Measurements from ENCODE around the gene CEP192. TPM values are rescaled to one million over a fixed set of nuclear protein-coding genes. Genes with fewer than 3 reads are reported as not detected.

The CEP192 gene
- total RNA-seq, 1 donor = 29.7 TPM

DNA sequence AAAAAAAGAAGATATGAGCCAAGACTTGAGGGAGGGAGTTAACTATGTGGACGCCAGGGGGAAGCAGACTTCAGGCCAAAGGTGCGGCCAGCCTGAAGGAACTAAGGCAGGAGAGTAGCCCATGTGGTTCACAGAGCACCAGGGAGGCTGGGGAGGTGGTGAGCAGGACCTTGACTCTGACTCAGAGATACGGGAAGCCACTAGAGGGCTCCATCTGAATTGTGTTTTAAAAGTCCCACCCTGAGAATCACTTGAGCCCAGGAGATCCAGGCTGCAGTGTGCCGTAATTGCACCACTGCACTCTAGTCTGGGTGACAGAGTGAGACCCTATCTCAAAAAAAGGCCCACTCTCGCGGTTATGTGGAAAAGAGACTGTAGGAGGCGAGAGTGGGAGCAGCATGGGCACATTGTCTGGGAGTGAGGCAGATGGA is 12.3 kb downstream of the CEP192 start:
- H3K9me3 ChIP-seq (ENCODE audit: low read depth, low read length) = no peaks in the 10 kb centered on the region
- peak; percentile 87 for DNase-seq (ENCODE audit: insufficient read length, low spot score, missing footprints)
- no peak overlapping the region for H3K4me3 ChIP-seq (ENCODE audit: insufficient read depth, low read length)
- no peak overlapping the region for H3K27ac ChIP-seq (ENCODE audit: low read depth, low read length)
- peaks cover 3% of the 10 kb centered on the region for H4K20me1 ChIP-seq (ENCODE audit: insufficient read depth, low read length)
- peaks cover 67% of the 10 kb centered on the region for H3K79me2 ChIP-seq (ENCODE audit: insufficient read depth, low read length)
- TF ChIP-seq, protein P1, sequence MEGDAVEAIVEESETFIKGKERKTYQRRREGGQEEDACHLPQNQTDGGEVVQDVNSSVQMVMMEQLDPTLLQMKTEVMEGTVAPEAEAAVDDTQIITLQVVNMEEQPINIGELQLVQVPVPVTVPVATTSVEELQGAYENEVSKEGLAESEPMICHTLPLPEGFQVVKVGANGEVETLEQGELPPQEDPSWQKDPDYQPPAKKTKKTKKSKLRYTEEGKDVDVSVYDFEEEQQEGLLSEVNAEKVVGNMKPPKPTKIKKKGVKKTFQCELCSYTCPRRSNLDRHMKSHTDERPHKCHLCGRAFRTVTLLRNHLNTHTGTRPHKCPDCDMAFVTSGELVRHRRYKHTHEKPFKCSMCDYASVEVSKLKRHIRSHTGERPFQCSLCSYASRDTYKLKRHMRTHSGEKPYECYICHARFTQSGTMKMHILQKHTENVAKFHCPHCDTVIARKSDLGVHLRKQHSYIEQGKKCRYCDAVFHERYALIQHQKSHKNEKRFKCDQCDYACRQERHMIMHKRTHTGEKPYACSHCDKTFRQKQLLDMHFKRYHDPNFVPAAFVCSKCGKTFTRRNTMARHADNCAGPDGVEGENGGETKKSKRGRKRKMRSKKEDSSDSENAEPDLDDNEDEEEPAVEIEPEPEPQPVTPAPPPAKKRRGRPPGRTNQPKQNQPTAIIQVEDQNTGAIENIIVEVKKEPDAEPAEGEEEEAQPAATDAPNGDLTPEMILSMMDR (IDR thresholded peaks at IDR 0.05; ENCODE audit: extremely low read depth, low read depth, low read length) = peak; percentile 66
- no peaks in the 10 kb centered on the region for H3K4me1 ChIP-seq (ENCODE audit: insufficient read depth, low read length)
- peaks cover 6% of the 10 kb centered on the region for H3K36me3 ChIP-seq (ENCODE audit: insufficient read depth, low read length)
- H2AFZ ChIP-seq (ENCODE audit: low read length) = no peak overlapping the region
- H3K27me3 ChIP-seq (ENCODE audit: insufficient read depth, low read length) = no peaks in the 10 kb centered on the region
- H3K4me2 ChIP-seq (ENCODE audit: insufficient read depth, low read length) = no peak overlapping the region

DNA sequence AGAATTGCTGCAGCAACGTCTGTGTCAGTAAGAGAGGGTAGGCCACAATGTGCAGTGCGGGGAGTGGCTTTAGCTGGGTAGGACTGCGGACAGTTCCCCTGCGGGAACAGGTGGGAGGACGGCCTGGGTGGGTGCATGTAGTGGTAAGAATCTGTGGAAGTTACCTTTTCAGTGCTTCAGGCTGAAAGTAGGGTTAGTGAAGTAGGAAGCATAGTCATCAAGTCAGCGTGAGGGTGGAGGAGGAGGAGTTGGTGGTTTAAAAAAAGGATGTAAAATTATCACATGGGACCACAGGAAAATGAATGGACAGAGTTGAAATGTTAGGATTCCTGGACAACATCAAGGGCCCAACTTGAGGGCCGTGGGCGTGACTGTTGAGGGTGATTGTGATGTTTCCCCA is 13.2 kb downstream of the CEP192 start:
- peaks cover 3% of the 10 kb centered on the region for H4K20me1 ChIP-seq (ENCODE audit: insufficient read depth, low read length)
- peaks cover 60% of the 10 kb centered on the region for H3K79me2 ChIP-seq (ENCODE audit: insufficient read depth, low read length)
- no peak overlapping the region for H3K4me3 ChIP-seq (ENCODE audit: insufficient read depth, low read length)
- TF ChIP-seq, protein P1 (IDR thresholded peaks at IDR 0.05; ENCODE audit: extremely low read depth, low read depth, low read length) = no peak
- DNase-seq (ENCODE audit: insufficient read length, low spot score, missing footprints) = no peak
- no peak overlapping the region for H2AFZ ChIP-seq (ENCODE audit: low read length)
- no peaks in the 10 kb centered on the region for H3K27me3 ChIP-seq (ENCODE audit: insufficient read depth, low read length)
- peaks cover 14% of the 10 kb centered on the region for H3K36me3 ChIP-seq (ENCODE audit: insufficient read depth, low read length)
- no peaks in the 10 kb centered on the region for H3K9me3 ChIP-seq (ENCODE audit: low read depth, low read length)
- no peaks in the 10 kb centered on the region for H3K4me1 ChIP-seq (ENCODE audit: insufficient read depth, low read length)
- no peak overlapping the region for H3K4me2 ChIP-seq (ENCODE audit: insufficient read depth, low read length)
- H3K27ac ChIP-seq (ENCODE audit: low read depth, low read length) = no peak overlapping the region

DNA sequence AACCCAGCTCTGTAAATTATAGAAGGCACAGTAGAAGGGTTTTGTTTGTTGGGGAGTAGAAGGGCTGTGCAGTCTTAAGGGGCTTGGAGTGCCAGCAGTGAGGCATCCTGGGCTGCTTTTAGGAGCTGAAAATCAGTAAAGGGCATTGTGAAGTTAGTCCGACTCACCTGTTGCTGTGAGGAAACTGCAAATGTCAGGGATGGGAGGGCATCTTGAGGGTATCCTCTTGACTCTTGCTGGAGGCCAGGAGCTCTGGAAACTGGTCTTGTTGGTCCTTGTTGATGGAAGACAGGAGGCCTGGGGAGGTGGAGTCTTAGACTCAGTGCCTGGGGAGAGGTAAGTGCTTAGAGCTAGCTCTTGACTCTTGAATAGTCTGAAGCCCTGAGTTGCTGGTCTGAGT is 14.1 kb downstream of the CEP192 start:
- Histone ChIP-seq H3K79me2 (ENCODE audit: insufficient read depth, low read length) (peaks cover 52% of the 10 kb centered on the region), H3K36me3 (ENCODE audit: insufficient read depth, low read length) (peaks cover 14% of the 10 kb centered on the region), H2AFZ (ENCODE audit: low read length) (no peak overlapping the region), H3K4me2 (ENCODE audit: insufficient read depth, low read length) (no peak overlapping the region), H3K4me3 (ENCODE audit: insufficient read depth, low read length) (no peak overlapping the region), H3K4me1 (ENCODE audit: insufficient read depth, low read length) (no peaks in the 10 kb centered on the region), H3K27me3 (ENCODE audit: insufficient read depth, low read length) (no peaks in the 10 kb centered on the region), H4K20me1 (ENCODE audit: insufficient read depth, low read length) (peaks cover 3% of the 10 kb centered on the region), H3K9me3 (ENCODE audit: low read depth, low read length) (no peaks in the 10 kb centered on the region), H3K27ac (ENCODE audit: low read depth, low read length) (no peak overlapping the region)
- TF ChIP-seq, protein P1 (IDR thresholded peaks at IDR 0.05; ENCODE audit: extremely low read depth, low read depth, low read length) = no peak
- DNase-seq (ENCODE audit: insufficient read length, low spot score, missing footprints) = no peak

DNA sequence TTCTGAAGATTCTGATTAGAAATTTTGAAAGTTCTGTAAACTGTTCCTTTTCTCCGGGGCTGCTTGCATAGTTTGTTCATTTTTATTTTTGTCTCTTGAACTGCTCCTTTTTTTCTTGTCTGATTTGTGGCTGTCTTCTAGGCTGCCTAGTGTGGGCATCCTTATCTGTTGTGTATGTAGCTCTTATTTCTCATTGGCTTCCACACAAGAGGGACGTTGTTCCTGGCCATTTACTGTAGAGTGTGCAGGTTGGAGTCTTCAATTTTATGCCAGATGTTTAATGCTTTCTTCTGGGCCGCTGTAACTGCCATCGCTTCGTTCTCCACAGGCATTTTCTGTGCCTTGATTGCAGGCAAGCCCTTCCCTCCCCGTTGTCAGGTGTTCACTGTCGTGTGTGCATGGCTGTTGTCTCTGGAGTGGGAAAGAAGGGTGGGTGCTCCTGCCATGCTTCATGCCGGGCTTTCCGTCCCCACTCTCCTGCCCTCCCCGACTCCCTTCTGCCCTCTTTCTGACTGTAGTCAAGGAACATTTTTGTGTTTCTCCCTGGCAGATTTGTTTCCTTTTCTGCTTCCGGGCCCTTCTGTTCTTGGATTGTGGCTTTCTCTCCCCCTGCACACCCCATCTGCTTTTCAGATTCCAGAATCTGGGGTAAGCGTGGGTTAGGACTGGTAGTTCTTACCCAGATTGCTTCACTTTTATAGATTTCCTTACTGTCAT is 15.5 kb downstream of the CEP192 start:
- no peak overlapping the region for H3K4me2 ChIP-seq (ENCODE audit: insufficient read depth, low read length)
- H3K4me3 ChIP-seq (ENCODE audit: insufficient read depth, low read length) = no peak overlapping the region
- peaks cover 3% of the 10 kb centered on the region for H4K20me1 ChIP-seq (ENCODE audit: insufficient read depth, low read length)
- peaks cover 42% of the 10 kb centered on the region for H3K79me2 ChIP-seq (ENCODE audit: insufficient read depth, low read length)
- no peak for DNase-seq (ENCODE audit: insufficient read length, low spot score, missing footprints)
- H3K27me3 ChIP-seq (ENCODE audit: insufficient read depth, low read length) = no peaks in the 10 kb centered on the region
- peaks cover 20% of the 10 kb centered on the region for H3K36me3 ChIP-seq (ENCODE audit: insufficient read depth, low read length)
- no peak overlapping the region for H2AFZ ChIP-seq (ENCODE audit: low read length)
- no peaks in the 10 kb centered on the region for H3K4me1 ChIP-seq (ENCODE audit: insufficient read depth, low read length)
- TF ChIP-seq, protein P1 (IDR thresholded peaks at IDR 0.05; ENCODE audit: extremely low read depth, low read depth, low read length) = no peak
- peak overlapping the region; percentile 2 for H3K27ac ChIP-seq (ENCODE audit: low read depth, low read length)
- no peaks in the 10 kb centered on the region for H3K9me3 ChIP-seq (ENCODE audit: low read depth, low read length)
